ENCODE measurements around the gene DAB1. TPM values are rescaled to one million over a fixed set of nuclear protein-coding genes. Genes with fewer than 3 reads are reported as not detected.

Gene DAB1
- total RNA-seq, 3 donors from 2014 or later: 0.61 to 2.0 (median 0.92) TPM

GRCh38 chr1:57082711-57083439 is 341.0 kb downstream of the DAB1 start:
- ATAC-seq (no peak), DNase-seq (no peak)
- intact Hi-C loops (cut with DNase I, micrococcal nuclease): no loop called here
- TF ChIP-seq CTCF (IDR thresholded peaks at IDR 0.05): no peak
- no peak overlapping the region for H3K4me3 ChIP-seq
- no peaks in the 10 kb centered on the region for H3K4me1 ChIP-seq (ENCODE audit: low read depth)
- H3K9me3 ChIP-seq: no peaks in the 10 kb centered on the region
- H3K36me3 ChIP-seq (ENCODE audit: low read depth): no peaks in the 10 kb centered on the region

- no peak for ATAC-seq
- H3K9me3 ChIP-seq: no peaks in the 10 kb centered on the region
- no peak for TF ChIP-seq CTCF (IDR thresholded peaks at IDR 0.05)
- no peaks in the 10 kb centered on the region for H3K36me3 ChIP-seq (ENCODE audit: low read depth)
- no peaks in the 10 kb centered on the region for H3K4me1 ChIP-seq (ENCODE audit: low read depth)
- intact Hi-C loops (cut with DNase I, micrococcal nuclease): no loop called here
- no peak overlapping the region for H3K4me3 ChIP-seq
- no peak for DNase-seq
These were observed 344.3 kb downstream of the DAB1 start for GRCh38 chr1:57079454-57080157.

- intact Hi-C loops (cut with DNase I, micrococcal nuclease): no loop called here
- H3K9me3 ChIP-seq: no peaks in the 10 kb centered on the region
- TF ChIP-seq CTCF (IDR thresholded peaks at IDR 0.05): no peak
- DNase-seq (no peak), ATAC-seq (no peak)
- H3K4me1 ChIP-seq (ENCODE audit: low read depth): no peaks in the 10 kb centered on the region
- no peak overlapping the region for H3K4me3 ChIP-seq
- no peaks in the 10 kb centered on the region for H3K36me3 ChIP-seq (ENCODE audit: low read depth)
These were observed 351.3 kb downstream of the DAB1 start for GRCh38 chr1:57072401-57073110.

- H3K4me1 ChIP-seq (ENCODE audit: low read depth): no peaks in the 10 kb centered on the region
- DNase-seq: no peak
- no peak overlapping the region for H3K4me3 ChIP-seq
- no peak for ATAC-seq
- H3K9me3 ChIP-seq: no peaks in the 10 kb centered on the region
- intact Hi-C loops (cut with DNase I, micrococcal nuclease): no loop called here
- no peak for TF ChIP-seq CTCF (IDR thresholded peaks at IDR 0.05)
- H3K36me3 ChIP-seq (ENCODE audit: low read depth): no peaks in the 10 kb centered on the region
These were observed 356.0 kb downstream of the DAB1 start for GRCh38 chr1:57067863-57068262.

- Histone ChIP-seq H3K4me1 (ENCODE audit: low read depth) (no peaks in the 10 kb centered on the region), H3K36me3 (ENCODE audit: low read depth) (no peaks in the 10 kb centered on the region), H3K4me3 (no peak overlapping the region), H3K9me3 (no peaks in the 10 kb centered on the region)
- intact Hi-C loops (cut with DNase I, micrococcal nuclease): no loop called here
- no peak for TF ChIP-seq CTCF (IDR thresholded peaks at IDR 0.05)
- DNase-seq: no peak
- ATAC-seq: no peak
These were observed 356.8 kb downstream of the DAB1 start for GRCh38 chr1:57066980-57067610.
